Endothelial cell of umbilical vein (primary cell): ENCODE data around the gene CCN5. TPM values are rescaled to one million over a fixed set of nuclear protein-coding genes. Genes with fewer than 3 reads are reported as not detected.

Experiments
- BruUV-seq: library from RNA; stranded (reverse); fragments of 400-500 nt; replicated peaks from 2 replicates; lab custom pipeline; 2021; lab: Mats Ljungman, UMichigan
- CTCF ChIA-PET: fragments of 300-600, 350-600 bp; sonication (Branson Sonifier 250); formaldehyde crosslinking; loops from one replicate; lab custom pipeline; 2021; ENCODE audit warnings: antibody characterized with exemption, inconsistent platforms; lab: Charles Lee
- POLR2A ChIA-PET: fragments of 300-600, 350-600 bp; sonication (Branson Sonifier 250); formaldehyde crosslinking; loops from one replicate; lab custom pipeline; 2021; ENCODE audit warnings: antibody characterized with exemption, inconsistent platforms; lab: Charles Lee
- DNase-seq: peaks from one replicate; pipeline ENCODE4 v3.0.0-alpha.2; 2011; ENCODE audit warnings: low read depth, low spot score
- FAIRE-seq: peaks from 2 replicates; lab custom pipeline; 2011; peaks lifted over from hg19 to GRCh38; lab: Jason Lieb, UNC
- H2AFZ ChIP-seq: 2 replicates; pipeline ENCODE4 v1.6.0; 2012; ENCODE audit warnings: low read depth, low read length, control low read depth, inconsistent platforms
- H3K27ac ChIP-seq: 2 replicates; pipeline ENCODE4 v1.5.1; 2011; ENCODE audit warnings: low read depth, mild to moderate bottlenecking, control low read depth, low read length, moderate library complexity; ENCODE audit not compliant: insufficient read depth
- H3K27me3 ChIP-seq, 2 experiments: 2 replicates each; pipeline versions ENCODE4 v1.6.0 to v1.6.1; 2011; ENCODE audit warnings: low read length in 2 of 2, mixed read lengths in 1 of 2; ENCODE audit not compliant: control insufficient read depth in 2 of 2, insufficient read depth in 2 of 2
- H3K36me3 ChIP-seq, 2 experiments: 2 replicates in 1 of 2; 3 replicates in 1 of 2; pipeline ENCODE4 v1.5.1; 2011; ENCODE audit warnings: low read length in 2 of 2, mild to moderate bottlenecking in 1 of 2, moderate library complexity in 1 of 2; ENCODE audit not compliant: control insufficient read depth in 2 of 2, insufficient read depth in 2 of 2; ENCODE audit errors: extremely low read depth in 1 of 2
- H3K4me1 ChIP-seq: 3 replicates; pipeline ENCODE4 v1.5.1; 2011; ENCODE audit warnings: mild to moderate bottlenecking, low read length; ENCODE audit not compliant: control insufficient read depth, insufficient read depth; ENCODE audit errors: extremely low read depth
- H3K4me2 ChIP-seq: 2 replicates; pipeline ENCODE4 v1.6.1; 2011; ENCODE audit warnings: low read length, control low read depth, mixed read lengths; ENCODE audit not compliant: insufficient read depth
- H3K4me3 ChIP-seq, 3 experiments: fragments of 200-600 bp in 1 of 3; sonication (generic), shearing (Covaris generic) in 1 of 3; replicated peaks in 1 of 3; 2 replicates each; pipeline ENCODE4 v1.5.1; 2011 to 2016; ENCODE audit warnings: control low read depth in 3 of 3, low read length in 3 of 3, mild to moderate bottlenecking in 2 of 3, inconsistent platforms in 1 of 3, low read depth in 1 of 3, moderate library complexity in 1 of 3; ENCODE audit not compliant: insufficient read depth in 1 of 3
- H3K79me2 ChIP-seq: 2 replicates; pipeline ENCODE4 v1.6.0; 2012; ENCODE audit warnings: low read length, inconsistent platforms; ENCODE audit not compliant: control insufficient read depth, insufficient read depth
- H3K9ac ChIP-seq: replicated peaks from 2 replicates; pipeline ENCODE3; 2011; ENCODE audit warnings: low read length, control low read depth; ENCODE audit not compliant: insufficient read depth; ENCODE audit errors: extremely low read depth
- H3K9me1 ChIP-seq: replicated peaks from 3 replicates; pipeline ENCODE4 v1.6.0; 2011; ENCODE audit warnings: mild to moderate bottlenecking, low read length; ENCODE audit not compliant: control insufficient read depth, insufficient read depth; ENCODE audit errors: extremely low read depth
- H3K9me3 ChIP-seq: replicated peaks from 2 replicates; pipeline ENCODE4 v1.5.1; 2012; ENCODE audit warnings: low read length, inconsistent platforms; ENCODE audit not compliant: control insufficient read depth, insufficient read depth
- H4K20me1 ChIP-seq: replicated peaks from 2 replicates; pipeline ENCODE3; 2011; ENCODE audit warnings: mild to moderate bottlenecking, low read length; ENCODE audit not compliant: control insufficient read depth, insufficient read depth; ENCODE audit errors: extremely low read depth
- EZH2 ChIP-seq: IDR thresholded peaks from 2 replicates; pipeline ENCODE4 v1.6.1; 2012; ENCODE audit warnings: borderline replicate concordance, low read depth, mild to moderate bottlenecking, moderate library complexity, low read length, inconsistent platforms; ENCODE audit not compliant: severe bottlenecking
- FOS ChIP-seq: IDR thresholded peaks from 2 replicates; pipeline ENCODE4 v1.6.1; 2011; ENCODE audit warnings: mild to moderate bottlenecking, low read length, moderate library complexity, borderline replicate concordance; ENCODE audit not compliant: insufficient read depth
- GATA2 ChIP-seq: IDR thresholded peaks from 2 replicates; pipeline ENCODE4 v1.7.0; 2011; ENCODE audit warnings: low read depth, mild to moderate bottlenecking, moderate library complexity, mixed read lengths, low read length; ENCODE audit not compliant: insufficient read length, insufficient read depth
- JUN ChIP-seq: IDR thresholded peaks from 2 replicates; pipeline ENCODE4 v1.6.1; 2011; ENCODE audit warnings: borderline replicate concordance, low read depth; ENCODE audit not compliant: insufficient read length, insufficient read depth
- MYC ChIP-seq: IDR thresholded peaks from one replicate; pipeline ENCODE4 v1.6.1; 2011; ENCODE audit warnings: mild to moderate bottlenecking, low read depth, low read length
- POLR2A ChIP-seq: IDR thresholded peaks from 2 replicates; pipeline ENCODE4 v1.6.1; 2012; ENCODE audit warnings: low read depth, mild to moderate bottlenecking, control low read depth, low read length
- POLR2AphosphoS5 ChIP-seq: IDR thresholded peaks from 2 replicates; pipeline ENCODE4 v1.6.1; 2012; ENCODE audit warnings: low read depth, mild to moderate bottlenecking, control low read depth, low read length, moderate library complexity; ENCODE audit not compliant: insufficient read depth
- dilution Hi-C: fragments of 300-500 bp; cut with MboI; formaldehyde crosslinking; loops from one replicate; pipeline ENCODE4 v1.15.0; 2019; ENCODE audit warnings: low sequenced_read_pairs; ENCODE audit not compliant: extremely low pct_ligation_motif_present
- intact Hi-C: fragments of 100-400 bp; cut with micrococcal nuclease; formaldehyde crosslinking; loops from one replicate; pipeline ENCODE4 v1.10.0; 2022
- polyA plus RNA-seq, 4 experiments: library from polyadenylated mRNA; depleted of rRNA in 3 of 4; stranded (reverse) in 3 of 4; unstranded in 1 of 4; fragments of >200 nt; gene quantifications; 2 replicates each; pipeline versions ENCODE4 v1.2.1 to v1.2.3, GENCODE V29; 2011 to 2012; ENCODE audit warnings: missing spikeins in 1 of 4
- total RNA-seq: library from RNA; stranded (reverse); gene quantifications from 2 replicates; pipeline ENCODE4 v1.2.3, GENCODE V29; 2021
- TF ChIP-seq, protein P1 (sequence below): IDR thresholded peaks from 2 replicates; pipeline ENCODE4 v1.6.1; 2011; ENCODE audit not compliant: insufficient read depth, insufficient read length
- TF ChIP-seq, protein P2 (sequence below), 2 donors: IDR thresholded peaks; 1 replicate in 1 of 2; 2 replicates in 1 of 2; pipeline ENCODE4 v1.5.1; 2011; ENCODE audit warnings: low read length in 2 of 2, mild to moderate bottlenecking in 2 of 2, moderate library complexity in 2 of 2, control low read depth in 1 of 2, inconsistent platforms in 1 of 2, low read depth in 1 of 2; ENCODE audit not compliant: insufficient read depth in 1 of 2; ENCODE audit errors: extremely low read depth in 1 of 2

CCN5 gene
- total and polyA plus RNA-seq, 2 donors (not counting 3 experiments of a cell fraction or from before 2014, with no cell fraction given) = 0.03 TPM; not detected in 1

DNA sequence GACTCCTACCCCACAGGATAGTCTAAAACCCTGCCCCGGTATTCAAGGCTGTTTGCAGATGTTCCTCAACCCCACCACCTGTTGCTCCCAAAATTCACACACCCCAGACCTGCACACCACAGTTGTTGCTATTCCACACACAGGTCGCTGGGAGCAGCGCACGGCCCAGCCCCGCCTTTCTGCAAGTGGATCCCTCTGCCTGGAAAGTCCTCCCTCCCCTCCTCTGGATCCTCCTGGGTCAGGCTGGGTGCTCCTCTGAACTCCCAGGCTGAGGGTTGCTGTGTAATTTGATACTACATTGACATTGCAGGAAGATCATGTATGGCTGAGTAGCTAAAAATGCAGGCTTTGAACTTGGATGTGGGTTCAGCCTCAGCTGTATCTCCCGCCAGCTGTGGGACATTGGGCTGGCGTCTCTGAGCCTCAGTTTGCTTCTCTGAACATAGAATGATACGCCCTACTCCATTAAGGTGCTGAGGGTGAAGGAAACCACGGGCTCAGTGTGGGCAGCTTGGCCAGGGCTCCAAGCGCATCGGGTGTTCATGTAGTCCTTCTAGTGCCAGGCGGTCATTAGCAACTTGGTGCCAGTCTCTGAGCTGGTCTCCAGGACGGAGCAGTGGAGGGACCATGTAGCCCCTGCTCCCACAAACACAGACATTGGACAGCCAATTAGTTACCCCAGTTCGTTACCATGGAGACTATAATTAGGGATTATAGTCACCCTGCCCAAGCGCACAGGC, 13.9 kb upstream of the CCN5 start:
- FAIRE-seq = no peak

More for the DNA sequence above, 13.9 kb upstream of the CCN5 start:
- TF ChIP-seq GATA2 (no peak), POLR2AphosphoS5 (no peak), EZH2 (no peak), FOS (no peak), JUN (no peak), MYC (no peak), POLR2A (no peak)
- TF ChIP-seq, protein P1, sequence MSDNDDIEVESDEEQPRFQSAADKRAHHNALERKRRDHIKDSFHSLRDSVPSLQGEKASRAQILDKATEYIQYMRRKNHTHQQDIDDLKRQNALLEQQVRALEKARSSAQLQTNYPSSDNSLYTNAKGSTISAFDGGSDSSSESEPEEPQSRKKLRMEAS = no peak
- TF ChIP-seq, protein P2, sequence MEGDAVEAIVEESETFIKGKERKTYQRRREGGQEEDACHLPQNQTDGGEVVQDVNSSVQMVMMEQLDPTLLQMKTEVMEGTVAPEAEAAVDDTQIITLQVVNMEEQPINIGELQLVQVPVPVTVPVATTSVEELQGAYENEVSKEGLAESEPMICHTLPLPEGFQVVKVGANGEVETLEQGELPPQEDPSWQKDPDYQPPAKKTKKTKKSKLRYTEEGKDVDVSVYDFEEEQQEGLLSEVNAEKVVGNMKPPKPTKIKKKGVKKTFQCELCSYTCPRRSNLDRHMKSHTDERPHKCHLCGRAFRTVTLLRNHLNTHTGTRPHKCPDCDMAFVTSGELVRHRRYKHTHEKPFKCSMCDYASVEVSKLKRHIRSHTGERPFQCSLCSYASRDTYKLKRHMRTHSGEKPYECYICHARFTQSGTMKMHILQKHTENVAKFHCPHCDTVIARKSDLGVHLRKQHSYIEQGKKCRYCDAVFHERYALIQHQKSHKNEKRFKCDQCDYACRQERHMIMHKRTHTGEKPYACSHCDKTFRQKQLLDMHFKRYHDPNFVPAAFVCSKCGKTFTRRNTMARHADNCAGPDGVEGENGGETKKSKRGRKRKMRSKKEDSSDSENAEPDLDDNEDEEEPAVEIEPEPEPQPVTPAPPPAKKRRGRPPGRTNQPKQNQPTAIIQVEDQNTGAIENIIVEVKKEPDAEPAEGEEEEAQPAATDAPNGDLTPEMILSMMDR (IDR thresholded peaks at IDR 0.05; ENCODE audit: extremely low read depth in 1 of 2, insufficient read depth in 1 of 2, low read depth in 1 of 2, low read length in 2 of 2) = no peak
- H4K20me1 ChIP-seq = no peaks in the 10 kb centered on the region
- intact Hi-C loops (no loop called here), dilution Hi-C loops (no loop called here)
- H3K36me3 ChIP-seq = no peaks in the 10 kb centered on the region
- H3K79me2 ChIP-seq = no peaks in the 10 kb centered on the region
- no peak for DNase-seq
- peaks cover 13% of the 10 kb centered on the region for H3K4me1 ChIP-seq
- H3K9ac ChIP-seq = no peak overlapping the region
- ChIA-PET CTCF (interaction anchor here (0.6 to 2.5 kb wide), 4 partner anchors 16 to 31 kb away, joined by 3 to 11 read pairs (median 5); no protein-coding TSS in a partner anchor), POLR2A (no interaction called here)
- H3K9me3 ChIP-seq = no peaks in the 10 kb centered on the region
- H3K27me3 ChIP-seq = no peaks in the 10 kb centered on the region
- H3K9me1 ChIP-seq = no peaks in the 10 kb centered on the region
- no peak overlapping the region for H3K4me3 ChIP-seq
- H3K4me2 ChIP-seq = no peak overlapping the region
- H2AFZ ChIP-seq = no peak overlapping the region
- BruUV-seq = no TSS peak
- H3K27ac ChIP-seq = no peak overlapping the region
